ENCODE data around the gene CYB561A3.

CYB561A3 gene

DNA sequence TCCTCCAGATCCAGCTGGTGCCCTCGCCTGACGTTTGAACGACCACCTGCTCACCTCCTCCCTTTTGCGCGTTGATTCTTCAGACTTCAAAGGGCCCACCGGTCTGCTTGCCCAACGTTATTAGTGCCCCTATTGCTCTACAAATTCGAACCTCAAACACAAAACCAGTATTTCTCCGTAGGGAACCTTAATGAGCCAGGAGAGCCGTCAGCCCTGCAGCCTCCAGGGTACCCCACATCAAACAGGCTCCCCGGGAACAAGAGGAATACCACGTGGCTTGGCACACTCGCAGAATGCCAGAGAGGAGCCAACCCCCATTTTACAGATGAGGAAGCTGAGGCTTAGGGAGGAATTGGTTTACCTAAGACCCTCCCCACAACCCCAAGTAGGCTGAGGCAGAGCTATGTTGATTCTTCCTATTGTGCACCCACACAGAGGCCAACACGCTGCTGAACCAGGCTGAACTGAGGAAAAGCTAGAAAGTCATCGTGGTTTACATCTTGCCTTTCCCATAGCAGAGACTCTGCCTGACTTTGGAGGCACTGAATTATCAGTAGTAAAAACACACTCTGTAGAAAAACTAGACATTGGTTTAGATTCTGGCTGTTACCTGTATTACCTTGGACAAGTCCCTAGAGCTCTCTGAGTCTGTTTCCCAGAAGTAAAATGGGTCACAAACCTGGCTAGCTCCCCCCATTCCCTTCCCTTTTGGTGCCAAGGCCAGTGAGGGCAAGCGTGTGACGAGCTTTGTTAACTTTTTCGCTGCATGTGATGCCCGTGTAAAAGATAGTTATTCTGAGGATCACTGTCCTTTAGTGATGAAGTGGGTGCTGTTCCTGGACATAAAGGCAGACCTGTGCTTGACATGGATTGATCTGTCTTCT lies 27.9 kb downstream of the CYB561A3 start:
- DNase-seq (ENCODE audit: insufficient read length, low spot score) (no peak), FAIRE-seq (no peak)
- no peak for TF ChIP-seq POLR2A (IDR thresholded peaks at IDR 0.05; ENCODE audit: low read depth, low read length)

DNA sequence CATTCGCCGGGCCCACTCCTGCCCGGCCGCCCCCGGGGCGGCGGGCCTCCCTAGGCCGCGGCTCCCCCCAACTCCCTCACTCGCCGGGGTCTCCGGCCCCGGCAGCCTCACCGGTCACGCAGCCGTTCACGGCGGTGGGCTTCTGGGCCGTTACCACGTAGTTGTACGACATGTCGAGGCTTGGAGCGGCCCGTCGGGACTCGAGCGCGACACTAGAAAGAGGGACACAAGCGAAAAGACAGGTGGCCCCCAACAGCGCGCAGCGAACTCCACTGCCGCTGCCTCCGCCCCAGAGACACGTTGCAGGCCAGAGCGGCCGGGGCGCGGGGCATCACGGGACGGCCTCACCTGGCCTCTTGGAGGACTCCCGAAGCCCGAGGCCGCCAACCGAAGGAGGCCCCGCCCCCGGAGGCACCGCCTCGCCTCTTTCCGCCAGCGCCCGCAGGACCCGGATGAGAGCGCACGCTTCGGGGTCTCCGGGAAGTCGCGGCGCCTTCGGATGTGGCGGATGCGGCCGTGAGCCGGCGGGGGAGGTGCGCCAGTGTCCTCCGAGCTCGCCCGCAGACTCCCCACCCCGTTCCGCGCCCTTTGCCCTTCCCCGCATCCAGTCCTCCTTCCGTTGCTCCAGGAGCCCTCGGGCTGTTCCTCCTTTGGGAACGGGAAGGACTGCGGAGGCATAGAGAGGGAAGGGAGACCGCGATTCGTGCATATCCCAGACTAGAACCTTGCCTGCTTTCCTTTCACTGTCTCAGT lies 28.7 kb downstream of the CYB561A3 start, which contains the start of the genes DDB1 and TKFC:
Gene DDB1, minus strand, starts transcription at position 309 of the 753 bp plus-strand sequence. Its CDS starts 137 bp downstream, at position 172.
Gene TKFC, plus strand, starts transcription at position 432 of the 753 bp plus-strand sequence. CDS start 1,501 bp downstream, outside the sequence.
- FAIRE-seq = no peak
- peak; percentile 94 for DNase-seq (ENCODE audit: insufficient read length, low spot score)
- peak; percentile 87 for TF ChIP-seq POLR2A (IDR thresholded peaks at IDR 0.05; ENCODE audit: low read depth, low read length)

DNA sequence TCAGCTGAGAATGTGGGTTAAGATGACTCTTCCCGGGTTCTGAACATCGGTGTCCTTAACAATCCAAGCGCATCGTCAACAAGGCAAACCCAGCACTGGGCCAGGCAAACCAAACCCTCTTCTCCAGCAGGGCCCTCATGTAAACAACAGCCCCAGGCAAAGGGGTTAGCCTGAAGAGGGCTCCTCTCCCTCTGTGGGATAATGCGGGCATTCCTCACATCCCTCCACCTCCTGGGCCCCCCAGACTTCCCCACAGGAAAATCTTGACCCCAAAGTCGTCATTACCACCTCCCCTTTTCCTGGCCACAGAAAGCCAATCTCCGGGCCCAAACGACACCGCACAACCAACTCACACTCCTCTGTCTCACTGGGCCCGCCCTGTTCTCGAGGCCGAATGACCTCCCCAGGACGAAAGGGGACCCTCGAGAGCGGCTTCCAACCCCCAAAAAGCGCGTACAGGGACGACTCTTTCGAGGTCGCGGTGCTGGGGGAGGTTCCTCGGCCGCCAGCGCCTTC lies 29.3 kb downstream of the CYB561A3 start:
- TF ChIP-seq POLR2A (IDR thresholded peaks at IDR 0.05; ENCODE audit: low read depth, low read length) = no peak
- FAIRE-seq (no peak), DNase-seq (ENCODE audit: insufficient read length, low spot score) (no peak)

DNA sequence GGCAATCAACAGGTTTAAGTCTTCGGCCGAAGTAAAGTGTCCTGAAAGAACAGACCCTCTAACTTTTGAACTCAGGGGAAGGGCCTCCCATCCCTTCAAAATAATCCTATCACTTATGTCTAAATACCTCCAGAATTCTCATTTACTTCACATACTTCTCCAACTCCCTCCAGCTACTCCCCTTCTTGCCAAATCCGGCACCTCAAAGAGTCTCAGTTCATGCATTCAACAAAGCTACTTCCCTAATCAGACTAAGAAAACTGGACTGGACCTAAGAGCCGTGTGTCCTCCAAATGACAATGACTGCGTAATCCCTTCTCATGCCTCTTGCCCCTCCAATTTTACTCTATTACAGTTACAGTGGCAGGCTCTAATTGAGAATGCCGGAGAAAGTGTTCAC lies 30.0 kb downstream of the CYB561A3 start:
- FAIRE-seq (no peak), DNase-seq (ENCODE audit: insufficient read length, low spot score) (no peak)
- TF ChIP-seq POLR2A (IDR thresholded peaks at IDR 0.05; ENCODE audit: low read depth, low read length) = no peak

DNA sequence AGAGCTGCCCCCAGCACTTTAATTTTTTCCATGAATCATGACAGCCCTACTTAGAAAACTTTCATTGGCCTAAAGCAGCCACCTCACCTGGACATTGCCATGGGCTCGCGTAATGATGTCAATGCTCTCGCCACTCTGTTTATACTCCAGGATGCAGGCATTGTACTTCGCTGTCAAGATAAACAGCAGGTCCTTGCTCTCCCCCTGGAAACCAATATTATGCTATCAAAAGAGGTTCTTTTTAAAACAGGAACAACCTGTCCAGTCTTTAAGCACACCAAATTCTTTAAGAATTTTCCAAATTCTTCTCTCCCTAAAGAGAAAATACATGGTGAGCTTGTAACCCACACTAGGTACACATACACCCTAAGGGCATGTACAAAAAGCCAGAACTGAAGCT lies 31.8 kb downstream of the CYB561A3 start:
- no peak for FAIRE-seq
- no peak for TF ChIP-seq POLR2A (IDR thresholded peaks at IDR 0.05; ENCODE audit: low read depth, low read length)
- no peak for DNase-seq (ENCODE audit: insufficient read length, low spot score)

DNA sequence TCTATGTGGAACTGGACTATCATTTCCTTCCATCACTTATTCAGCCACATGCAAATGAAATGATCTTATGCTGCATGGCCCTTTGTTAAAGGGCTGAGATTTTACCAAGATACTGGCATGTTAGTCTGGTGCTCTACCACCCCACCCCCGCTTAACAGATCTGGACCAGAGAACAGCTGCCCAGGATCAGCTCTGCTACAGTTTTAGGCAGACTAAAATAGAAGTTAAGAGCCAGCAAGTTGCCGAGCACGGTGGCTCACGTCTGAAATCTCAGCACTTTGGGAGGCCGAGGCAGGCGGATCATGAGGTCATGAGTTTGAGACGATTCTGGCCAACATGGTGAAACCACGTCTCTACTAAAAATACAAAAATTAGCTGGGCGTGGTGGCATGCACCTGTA lies 33.3 kb downstream of the CYB561A3 start:
- no peak for FAIRE-seq
- no peak for TF ChIP-seq POLR2A (IDR thresholded peaks at IDR 0.05; ENCODE audit: low read depth, low read length)
- DNase-seq (ENCODE audit: insufficient read length, low spot score) = no peak

DNA sequence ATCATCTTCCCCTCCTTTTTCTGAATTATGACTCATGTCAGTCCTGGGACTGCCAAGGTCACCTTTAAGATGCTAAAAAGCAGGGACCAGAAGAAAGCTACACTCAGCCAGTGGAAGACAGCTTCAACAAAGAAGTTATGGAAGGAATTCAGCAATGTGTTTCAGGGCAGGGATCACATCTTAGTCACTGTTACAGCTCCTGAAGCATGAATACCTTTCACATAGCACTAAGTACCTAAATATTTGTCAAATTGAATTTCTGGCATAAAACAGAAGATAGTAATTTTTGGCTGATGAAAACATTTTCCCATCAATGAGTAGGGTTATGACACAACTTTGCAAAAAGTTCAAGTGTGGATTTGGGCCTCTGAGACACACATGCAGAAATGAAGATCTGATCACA lies 34.0 kb downstream of the CYB561A3 start:
- no peak for DNase-seq (ENCODE audit: insufficient read length, low spot score)
- no peak for TF ChIP-seq POLR2A (IDR thresholded peaks at IDR 0.05; ENCODE audit: low read depth, low read length)
- no peak for FAIRE-seq

DNA sequence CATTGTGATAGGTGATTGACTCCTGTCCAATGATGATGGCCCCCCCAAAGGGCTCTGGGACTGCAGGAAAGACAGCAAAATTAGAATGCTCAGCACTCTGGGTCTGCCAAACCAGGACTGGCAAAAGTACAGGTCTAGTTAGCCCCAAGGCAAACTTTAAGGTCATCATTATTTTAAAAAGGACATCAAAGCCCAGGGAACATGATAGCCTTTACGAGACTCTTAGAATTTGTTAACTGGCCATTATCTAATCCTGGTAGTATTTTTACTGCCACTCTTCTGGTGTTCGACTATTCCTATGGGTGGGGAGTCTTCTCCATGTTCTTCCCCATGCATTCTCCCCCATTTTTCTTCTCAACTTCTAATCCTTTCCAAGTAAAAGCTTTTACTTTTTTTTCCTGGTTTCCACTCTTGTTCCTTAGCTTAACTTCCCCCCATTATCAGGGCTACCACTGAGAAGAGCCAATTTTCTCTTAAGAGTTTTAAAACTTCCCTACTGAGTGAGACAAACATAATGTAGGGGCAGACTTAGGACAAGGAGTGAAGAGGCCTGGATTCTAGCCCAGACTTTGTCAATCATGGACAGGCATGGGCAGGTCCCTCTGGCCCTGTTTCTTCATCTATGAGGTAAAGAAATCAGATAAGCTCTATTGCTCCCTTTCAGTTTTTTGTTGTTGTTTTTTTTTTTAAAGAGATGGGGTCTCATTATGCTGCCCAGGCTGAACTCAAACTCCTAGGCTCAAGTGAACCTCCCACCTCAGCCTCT lies 35.9 kb downstream of the CYB561A3 start:
- no peak for TF ChIP-seq POLR2A (IDR thresholded peaks at IDR 0.05; ENCODE audit: low read depth, low read length)
- DNase-seq (ENCODE audit: insufficient read length, low spot score) (no peak), FAIRE-seq (no peak)

DNA sequence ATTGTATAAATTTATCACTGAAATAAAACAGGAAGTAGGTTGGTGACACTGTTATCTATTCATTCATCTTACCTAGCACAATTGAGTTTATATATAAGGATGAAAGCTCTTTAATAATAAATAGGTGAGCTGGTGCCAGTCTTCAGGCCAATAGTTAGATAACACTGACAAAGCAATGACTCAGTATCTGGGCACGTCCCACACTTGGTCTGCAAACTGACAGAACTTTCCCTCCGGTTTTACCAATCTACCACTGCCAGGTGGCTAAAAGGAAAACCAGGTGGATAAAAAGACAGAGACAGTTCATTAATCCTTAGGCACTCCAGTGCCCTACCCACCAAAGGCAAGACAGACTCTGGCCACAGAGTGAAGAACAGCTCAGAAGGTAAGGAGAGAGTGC lies 46.4 kb downstream of the CYB561A3 start:
- DNase-seq (ENCODE audit: insufficient read length, low spot score) (no peak), FAIRE-seq (no peak)
- no peak for TF ChIP-seq POLR2A (IDR thresholded peaks at IDR 0.05; ENCODE audit: low read depth, low read length)

DNA sequence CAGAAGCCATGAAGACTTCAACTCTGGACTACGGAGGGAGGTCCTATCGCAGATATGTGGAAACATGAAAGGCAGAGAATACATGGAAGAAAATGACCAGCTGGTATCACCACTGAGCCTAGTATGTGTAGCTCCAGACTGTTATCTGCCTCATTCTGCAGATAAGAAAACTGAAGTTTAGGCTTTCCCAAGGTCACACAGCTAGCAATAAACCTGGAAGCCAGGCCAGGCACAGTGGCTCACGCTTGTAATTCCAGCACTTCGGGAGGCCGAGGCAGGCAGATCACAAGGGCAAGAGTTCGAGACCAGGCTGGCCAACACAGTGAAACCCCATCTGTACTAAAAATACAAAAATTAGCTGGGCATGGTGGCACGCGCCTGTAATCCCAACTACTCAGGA lies 50.9 kb downstream of the CYB561A3 start:
- no peak for TF ChIP-seq POLR2A (IDR thresholded peaks at IDR 0.05; ENCODE audit: low read depth, low read length)
- no peak for DNase-seq (ENCODE audit: insufficient read length, low spot score)
- no peak for FAIRE-seq

DNA sequence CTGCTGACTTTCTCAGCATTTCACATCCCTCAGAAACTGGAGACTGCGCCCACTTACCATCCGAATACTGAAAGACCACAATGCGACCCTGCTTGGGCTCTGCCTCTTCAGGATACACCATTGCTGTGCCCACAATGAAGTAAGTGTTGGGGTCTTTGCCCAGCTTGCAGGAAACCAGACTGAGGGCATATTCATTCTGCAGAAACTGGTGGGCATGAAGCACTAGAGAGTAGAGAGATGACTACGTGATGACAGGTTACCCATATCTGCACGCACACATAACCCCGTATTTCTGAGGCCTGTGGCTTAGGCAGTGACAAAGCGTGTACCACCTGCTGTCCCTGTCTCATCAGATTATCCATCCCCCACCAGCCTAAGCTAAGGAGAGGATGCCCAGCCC lies 51.9 kb downstream of the CYB561A3 start:
- DNase-seq (ENCODE audit: insufficient read length, low spot score) (no peak), FAIRE-seq (no peak)
- TF ChIP-seq POLR2A (IDR thresholded peaks at IDR 0.05; ENCODE audit: low read depth, low read length) = no peak

DNA sequence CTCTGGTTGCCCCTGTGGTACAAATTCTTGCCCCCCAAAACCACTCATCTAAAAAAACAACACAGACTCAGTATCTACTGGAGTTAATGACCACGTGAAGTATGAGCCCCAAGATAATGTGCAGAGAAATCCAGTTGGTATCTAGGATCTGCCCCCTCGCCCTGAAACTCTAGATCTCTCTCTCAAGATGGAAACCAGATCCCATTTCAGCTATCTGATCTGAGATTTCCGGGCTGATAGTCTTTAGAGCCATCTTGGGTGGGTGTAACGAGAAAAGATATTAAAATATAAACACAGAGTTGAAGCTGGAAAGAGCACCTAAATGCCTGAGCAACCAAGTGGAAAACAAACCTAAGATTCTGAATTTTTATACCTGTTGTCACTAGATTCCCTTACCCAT lies 52.5 kb downstream of the CYB561A3 start:
- no peak for DNase-seq (ENCODE audit: insufficient read length, low spot score)
- no peak for TF ChIP-seq POLR2A (IDR thresholded peaks at IDR 0.05; ENCODE audit: low read depth, low read length)
- FAIRE-seq = no peak

DNA sequence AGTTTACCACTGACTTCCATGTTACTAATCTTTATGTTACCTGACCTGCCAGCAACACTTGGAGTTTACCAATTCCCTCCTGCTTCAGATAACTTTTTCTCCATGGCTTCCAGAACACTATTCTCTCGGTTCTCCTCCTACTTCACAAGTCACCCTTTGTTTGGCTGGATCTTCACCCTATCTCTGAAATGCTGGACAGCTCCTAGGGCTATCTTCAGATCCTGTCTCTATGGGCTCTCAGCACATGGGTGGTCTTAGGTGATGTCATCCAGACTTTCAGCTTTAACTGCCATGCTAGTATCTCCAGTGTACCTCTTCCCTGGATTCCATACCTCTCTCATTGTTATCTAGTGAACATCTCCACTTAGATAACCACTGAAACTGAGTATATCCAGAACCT lies 54.3 kb downstream of the CYB561A3 start:
- DNase-seq (ENCODE audit: insufficient read length, low spot score) (no peak), FAIRE-seq (no peak)
- no peak for TF ChIP-seq POLR2A (IDR thresholded peaks at IDR 0.05; ENCODE audit: low read depth, low read length)

DNA sequence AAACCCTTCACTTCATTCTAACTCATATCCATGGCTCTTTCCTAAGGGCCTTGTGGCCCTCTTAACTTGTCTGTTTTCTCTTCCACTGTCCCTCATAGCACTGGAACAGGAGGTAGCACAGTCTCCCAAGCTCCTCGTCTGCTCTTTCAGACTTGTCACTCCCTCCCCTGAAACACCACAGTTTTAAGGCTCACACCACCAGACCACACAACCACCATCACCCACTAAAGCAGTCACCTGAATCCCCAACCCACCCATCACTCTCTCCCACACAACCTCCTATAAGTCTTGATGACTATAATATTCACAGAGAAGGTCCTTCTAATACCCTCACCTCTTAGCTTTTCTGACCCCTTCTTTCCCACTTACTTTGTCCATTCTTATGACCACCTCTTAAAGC lies 55.5 kb downstream of the CYB561A3 start:
- FAIRE-seq (no peak), DNase-seq (ENCODE audit: insufficient read length, low spot score) (no peak)
- no peak for TF ChIP-seq POLR2A (IDR thresholded peaks at IDR 0.05; ENCODE audit: low read depth, low read length)
